Common myeloid progenitor, CD34-positive (primary cell): ENCODE measurements around the gene SENP6.
"Not testable (repeated sequence)": the region's sequence is repeated elsewhere in the genome, so short reads cannot be mapped to it uniquely, and the experiment has no call there.

Experiments
- CTCF ChIA-PET: fragments of 350-600 bp; sonication (Branson Sonifier 250); formaldehyde crosslinking; loops from one replicate; lab custom pipeline; 2021; ENCODE audit warnings: antibody characterized with exemption; lab: Charles Lee
- POLR2A ChIA-PET: fragments of 350-600 bp; sonication (Branson Sonifier 250); formaldehyde crosslinking; loops from one replicate; lab custom pipeline; 2021; ENCODE audit warnings: antibody characterized with exemption; lab: Charles Lee
- DNase-seq, 3 donors: peaks; one replicate each; pipeline versions ENCODE4 v3.0.0 to v3.0.0-alpha.2; 2013
- H3K27ac ChIP-seq, 2 experiments: 1 replicate in 1 of 2; 2 replicates in 1 of 2; pipeline ENCODE4 v1.7.0; 2013; ENCODE audit warnings: inconsistent platforms in 2 of 2, low read length in 2 of 2, mild to moderate bottlenecking in 2 of 2, low read depth in 1 of 2, moderate library complexity in 1 of 2; ENCODE audit not compliant: severe bottlenecking in 2 of 2, insufficient read depth in 1 of 2, poor library complexity in 1 of 2
- H3K27me3 ChIP-seq, 5 experiments: replicated peaks in 2 of 5; 1 replicate in 3 of 5; 2 replicates in 2 of 5; pipeline versions ENCODE4 v1.6.1 to v1.7.0; 2013; ENCODE audit warnings: low read length in 4 of 5, mild to moderate bottlenecking in 2 of 5, moderate library complexity in 2 of 5, inconsistent platforms in 1 of 5; ENCODE audit not compliant: insufficient read depth in 5 of 5, control insufficient read depth in 4 of 5
- H3K36me3 ChIP-seq, 4 experiments: 1 replicate in 2 of 4; 2 replicates in 2 of 4; pipeline versions ENCODE4 v1.6.1 to v1.7.0; 2013; ENCODE audit warnings: low read length in 3 of 4, control low read depth in 1 of 4, mild to moderate bottlenecking in 1 of 4; ENCODE audit not compliant: control insufficient read depth in 4 of 4, insufficient read depth in 4 of 4
- H3K4me1 ChIP-seq, 4 experiments: 1 replicate in 3 of 4; 2 replicates in 1 of 4; pipeline versions ENCODE4 v1.6.1 to v1.7.1; 2013; ENCODE audit warnings: low read length in 3 of 4, mild to moderate bottlenecking in 3 of 4, control low read depth in 1 of 4, inconsistent platforms in 1 of 4, moderate library complexity in 1 of 4; ENCODE audit not compliant: control insufficient read depth in 4 of 4, insufficient read depth in 4 of 4; ENCODE audit errors: control extremely low read depth in 1 of 4
- H3K4me3 ChIP-seq, 7 experiments: 1 replicate in 4 of 7; 2 replicates in 3 of 7; pipeline versions ENCODE4 v1.5.1 to v1.7.0; 2013; ENCODE audit warnings: mild to moderate bottlenecking in 7 of 7, low read length in 6 of 7, moderate library complexity in 6 of 7, inconsistent platforms in 2 of 7, low read depth in 2 of 7, control low read depth in 1 of 7; ENCODE audit not compliant: insufficient read depth in 4 of 7, control insufficient read depth in 1 of 7; ENCODE audit errors: extremely low read depth in 1 of 7
- H3K9me3 ChIP-seq, 5 experiments: 1 replicate in 4 of 5; 2 replicates in 1 of 5; pipeline versions ENCODE4 v1.6.1 to v1.7.1; 2013; ENCODE audit warnings: low read length in 4 of 5, mild to moderate bottlenecking in 2 of 5, inconsistent platforms in 1 of 5, low read depth in 1 of 5, moderate library complexity in 1 of 5; ENCODE audit not compliant: control insufficient read depth in 4 of 5, insufficient read depth in 2 of 5; ENCODE audit errors: control extremely low read depth in 1 of 5
- WGBS: methylation state at CpG from one replicate; pipeline ENCODE4 v1.1.5; 2013; ENCODE audit not compliant: insufficient coverage; 5-methylcytosine and 5-hydroxymethylcytosine counted together

The SENP6 gene

GRCh38 chr6:75643173-75643572 lies 41.5 kb downstream of the SENP6 start:
- WGBS = 100% methylated on average over 1 of the region's 1 CpG
- H3K4me3 ChIP-seq = no peak overlapping the region
- CTCF ChIA-PET = no interaction called here
- DNase-seq = no peak
- H3K27me3 ChIP-seq = no peaks in the 10 kb centered on the region
- no peaks in the 10 kb centered on the region for H3K9me3 ChIP-seq
- H3K4me1 ChIP-seq = no peaks in the 10 kb centered on the region
- no peak overlapping the region for H3K27ac ChIP-seq
- POLR2A ChIA-PET = no interaction called here
- H3K36me3 ChIP-seq = peaks cover 6 to 50% (median 28%) of the 10 kb centered on the region in 4 experiments

GRCh38 chr6:75656479-75656878 lies 54.8 kb downstream of the SENP6 start:
- no peak for DNase-seq
- Histone ChIP-seq H3K36me3 (peaks cover 11 to 59% (median 34%) of the 10 kb centered on the region in 4 experiments), H3K4me3 (no peak overlapping the region), H3K27me3 (no peaks in the 10 kb centered on the region), H3K9me3 (no peaks in the 10 kb centered on the region), H3K27ac (no peak overlapping the region), H3K4me1 (no peaks in the 10 kb centered on the region)
- CTCF ChIA-PET = interaction anchor here (1.1 kb wide), 1 partner anchor 20 kb away, joined by 3 read pairs; no protein-coding TSS in a partner anchor
- POLR2A ChIA-PET = no interaction called here

GRCh38 chr6:75657327-75657726 lies 55.6 kb downstream of the SENP6 start:
- ChIA-PET CTCF (no interaction called here), POLR2A (no interaction called here)
- Histone ChIP-seq H3K9me3 (no peaks in the 10 kb centered on the region), H3K4me3 (no peak overlapping the region), H3K36me3 (peaks cover 12 to 56% (median 31%) of the 10 kb centered on the region in 4 experiments), H3K27me3 (no peaks in the 10 kb centered on the region), H3K27ac (no peak overlapping the region), H3K4me1 (no peaks in the 10 kb centered on the region)
- DNase-seq = no peak
- 79% methylated on average over 2 of the region's 3 CpGs for WGBS

- Histone ChIP-seq H3K27me3 (no peaks in the 10 kb centered on the region), H3K9me3 (no peaks in the 10 kb centered on the region), H3K36me3 (peaks cover 16 to 72% (median 33%) of the 10 kb centered on the region in 4 experiments), H3K4me3 (no peak overlapping the region), H3K4me1 (no peaks in the 10 kb centered on the region), H3K27ac (no peak overlapping the region)
- DNase-seq = no peak
- POLR2A ChIA-PET = no interaction called here
- WGBS = 89% methylated on average over 3 of the region's 4 CpGs
- CTCF ChIA-PET = no interaction called here
Measured at GRCh38 chr6:75666592-75666991, 64.9 kb downstream of the SENP6 start.

- Histone ChIP-seq H3K4me1 (no peaks in the 10 kb centered on the region), H3K9me3 (no peaks in the 10 kb centered on the region), H3K36me3 (peaks cover 11 to 62% (median 40%) of the 10 kb centered on the region in 4 experiments), H3K4me3 (no peak overlapping the region), H3K27me3 (no peaks in the 10 kb centered on the region), H3K27ac (no peak overlapping the region)
- POLR2A ChIA-PET = no interaction called here
- CTCF ChIA-PET = interaction anchor here (0.6 to 1.0 kb wide), 2 partner anchors 11 to 66 kb away, joined by 3 read pairs; no protein-coding TSS in a partner anchor
- DNase-seq = no peak
- whole genome bisulfite sequencing = 92% methylated on average over 4 of the region's 8 CpGs
Measured at GRCh38 chr6:75673884-75674283, 72.2 kb downstream of the SENP6 start.

GRCh38 chr6:75676377-75676776 lies 74.7 kb downstream of the SENP6 start:
- H3K4me1 ChIP-seq = no peaks in the 10 kb centered on the region
- no peak for DNase-seq
- peaks cover 0 to 5% (median 0%) of the 10 kb centered on the region in 5 experiments for H3K9me3 ChIP-seq
- H3K27me3 ChIP-seq = no peaks in the 10 kb centered on the region
- ChIA-PET POLR2A (no interaction called here), CTCF (no interaction called here)
- no CpG with 5 or more reads among the region's 1 CpG for WGBS
- H3K4me3 ChIP-seq = no peak overlapping the region
- peaks cover 26 to 72% (median 48%) of the 10 kb centered on the region in 4 experiments for H3K36me3 ChIP-seq
- H3K27ac ChIP-seq = no peak overlapping the region

- H3K27me3 ChIP-seq, DNase-seq, H3K4me3 ChIP-seq, H3K27ac ChIP-seq, POLR2A ChIA-PET, H3K4me1 ChIP-seq, CTCF ChIA-PET: not testable (repeated sequence)
- no CpG with 5 or more reads among the region's 2 CpGs for WGBS
- Histone ChIP-seq H3K9me3 (peaks cover 0 to 10% (median 0%) of the 10 kb centered on the region in 5 experiments), H3K36me3 (peaks cover 24 to 54% (median 39%) of the 10 kb centered on the region in 4 experiments)
Measured at GRCh38 chr6:75682548-75682947, 80.9 kb downstream of the SENP6 start.
